ENCODE measurements around the gene HBM.
"Not testable (repeated sequence)": the region's sequence is repeated elsewhere in the genome, so short reads cannot be mapped to it uniquely, and the experiment has no call there.

DNA sequence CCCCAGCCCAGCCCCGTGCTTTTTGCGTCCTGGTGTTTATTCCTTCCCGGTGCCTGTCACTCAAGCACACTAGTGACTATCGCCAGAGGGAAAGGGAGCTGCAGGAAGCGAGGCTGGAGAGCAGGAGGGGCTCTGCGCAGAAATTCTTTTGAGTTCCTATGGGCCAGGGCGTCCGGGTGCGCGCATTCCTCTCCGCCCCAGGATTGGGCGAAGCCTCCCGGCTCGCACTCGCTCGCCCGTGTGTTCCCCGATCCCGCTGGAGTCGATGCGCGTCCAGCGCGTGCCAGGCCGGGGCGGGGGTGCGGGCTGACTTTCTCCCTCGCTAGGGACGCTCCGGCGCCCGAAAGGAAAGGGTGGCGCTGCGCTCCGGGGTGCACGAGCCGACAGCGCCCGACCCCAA is 10.2 kb downstream of the HBM start:
- not testable (repeated sequence) for TF ChIP-seq POLR2AphosphoS5 (IDR thresholded peaks at IDR 0.05; ENCODE audit: insufficient read depth in 1 of 2, low read depth in 1 of 2)
- TF ChIP-seq, protein P1, sequence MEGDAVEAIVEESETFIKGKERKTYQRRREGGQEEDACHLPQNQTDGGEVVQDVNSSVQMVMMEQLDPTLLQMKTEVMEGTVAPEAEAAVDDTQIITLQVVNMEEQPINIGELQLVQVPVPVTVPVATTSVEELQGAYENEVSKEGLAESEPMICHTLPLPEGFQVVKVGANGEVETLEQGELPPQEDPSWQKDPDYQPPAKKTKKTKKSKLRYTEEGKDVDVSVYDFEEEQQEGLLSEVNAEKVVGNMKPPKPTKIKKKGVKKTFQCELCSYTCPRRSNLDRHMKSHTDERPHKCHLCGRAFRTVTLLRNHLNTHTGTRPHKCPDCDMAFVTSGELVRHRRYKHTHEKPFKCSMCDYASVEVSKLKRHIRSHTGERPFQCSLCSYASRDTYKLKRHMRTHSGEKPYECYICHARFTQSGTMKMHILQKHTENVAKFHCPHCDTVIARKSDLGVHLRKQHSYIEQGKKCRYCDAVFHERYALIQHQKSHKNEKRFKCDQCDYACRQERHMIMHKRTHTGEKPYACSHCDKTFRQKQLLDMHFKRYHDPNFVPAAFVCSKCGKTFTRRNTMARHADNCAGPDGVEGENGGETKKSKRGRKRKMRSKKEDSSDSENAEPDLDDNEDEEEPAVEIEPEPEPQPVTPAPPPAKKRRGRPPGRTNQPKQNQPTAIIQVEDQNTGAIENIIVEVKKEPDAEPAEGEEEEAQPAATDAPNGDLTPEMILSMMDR (IDR thresholded peaks at IDR 0.05): not testable (repeated sequence)

All from vagina (tissue), 2 donors.